Right lobe of liver (tissue), 6 donors: ENCODE data around the gene KAZN. TPM values are rescaled to one million over a fixed set of nuclear protein-coding genes. Genes with fewer than 3 reads are reported as not detected.

ENCODE experiments used
- ATAC-seq, 4 donors: fragments of 200-7000 bp; cut with Tn5 transposase; one replicate each; pipeline ENCODE4 v1.9.1; 2020; ENCODE audit warnings: mild to moderate bottlenecking in 4 of 4, moderate library complexity in 4 of 4
- DNase-seq, 3 donors: peaks; one replicate each; pipeline ENCODE4 v3.0.0-alpha.2; 2020
- H3K27ac ChIP-seq, 3 donors: fragments of 200-600 bp; one replicate each; pipeline ENCODE4 v1.8.0; 2022
- H3K27me3 ChIP-seq, 2 donors: fragments of 200-600 bp; one replicate each; pipeline ENCODE4 v1.8.0; 2022
- H3K36me3 ChIP-seq, 4 donors: fragments of 200-600 bp; sonication (generic) in 1 of 4; one replicate each; pipeline versions ENCODE4 v1.5.1 to v1.8.0; 2017 to 2022; ENCODE audit warnings: control low read depth in 1 of 4
- H3K4me1 ChIP-seq, 4 donors: fragments of 200-600 bp; sonication (generic) in 1 of 4; one replicate each; pipeline versions ENCODE4 v1.5.1 to v1.8.0; 2017 to 2022; ENCODE audit warnings: control low read depth in 1 of 4
- H3K4me3 ChIP-seq, 3 donors: fragments of 200-600 bp; one replicate each; pipeline ENCODE4 v1.8.0; 2022
- H3K9me3 ChIP-seq, 4 donors: fragments of 200-600 bp; sonication (generic) in 1 of 4; one replicate each; pipeline versions ENCODE4 v1.5.1 to v1.8.0; 2017 to 2022; ENCODE audit warnings: control low read depth in 1 of 4
- CTCF ChIP-seq, 4 donors: fragments of 200-600 bp in 3 of 4; fragments of 450-650 bp in 1 of 4; IDR thresholded peaks; one replicate each; pipeline versions ENCODE4 v1.5.1 to v1.8.0; 2016 to 2022; ENCODE audit warnings: antibody characterized with exemption in 4 of 4, mild to moderate bottlenecking in 2 of 4
- POLR2A ChIP-seq: fragments of 450-650 bp; IDR thresholded peaks from one replicate; pipeline ENCODE4 v1.6.1; 2017; ENCODE audit warnings: antibody characterized with exemption, mild to moderate bottlenecking
- WGBS: methylation state at CpG from one replicate; pipeline ENCODE4 v1.1.6; 2018; ENCODE audit warnings: low coverage, low lambda C conversion rate; ENCODE audit not compliant: insufficient coverage; ENCODE audit errors: missing lambda C conversion rate; 5-methylcytosine and 5-hydroxymethylcytosine counted together
- intact Hi-C, 2 donors: fragments of 100-400 bp; cut with DNase I; formaldehyde crosslinking; loops; one replicate each; pipeline versions ENCODE4 v1.11.2 to v1.14.1; 2022
- total RNA-seq, 6 experiments: library from RNA; depleted of rRNA in 2 of 6; stranded (reverse); fragments of >200 nt in 2 of 6; fragmentation: NEBNext Ultra II Directional in 3 of 6; extraction: Animal tissue kit (Norgen Biotek cat#: 25700) in 3 of 6; gene quantifications; one replicate each; pipeline versions ENCODE4 v1.1.0 to v1.2.4, GENCODE V29; 2016 to 2023
- donor health status: DM: no; HTN: yes; CAD: no.
- donor health status: DM: no; HTN: no; CAD: no.
- donor health status: DM: no; HTN: no; CAD: no.
- donor health status: DM: no; HTN: yes; CAD: no.
- donor health status: DM: no; HTN: yes; CAD: no.

KAZN gene
- total RNA-seq, 6 experiments from 2014 or later: 1.5 to 7.2 (median 2.7) TPM

- no peak overlapping the region for H3K4me3 ChIP-seq
- ATAC-seq: no peak
- 77% methylated on average over 6 of the region's 7 CpGs for WGBS
- H3K9me3 ChIP-seq: no peaks in the 10 kb centered on the region
- no peaks in the 10 kb centered on the region for H3K4me1 ChIP-seq
- intact Hi-C loops: no loop called here
- H3K27ac ChIP-seq: no peak overlapping the region
- DNase-seq: no peak
- TF ChIP-seq CTCF (IDR thresholded peaks at IDR 0.05): no peak
- no peaks in the 10 kb centered on the region for H3K27me3 ChIP-seq
- H3K36me3 ChIP-seq: no peaks in the 10 kb centered on the region
These were observed 185.1 kb downstream of the KAZN start for GRCh38 chr1:14783592-14783886.

- Histone ChIP-seq H3K27ac (no peak overlapping the region), H3K4me1 (no peaks in the 10 kb centered on the region), H3K9me3 (no peaks in the 10 kb centered on the region), H3K36me3 (no peaks in the 10 kb centered on the region), H3K27me3 (no peaks in the 10 kb centered on the region), H3K4me3 (no peak overlapping the region)
- TF ChIP-seq CTCF (IDR thresholded peaks at IDR 0.05) (no peak), POLR2A (no peak)
- 71% methylated on average over 13 of the region's 16 CpGs for WGBS
- ATAC-seq: no peak
- intact Hi-C loops: no loop called here
- DNase-seq: no peak
These were observed 186.6 kb downstream of the KAZN start for GRCh38 chr1:14784790-14785773.

- ATAC-seq (no peak), DNase-seq (no peak)
- no peak overlapping the region for H3K4me3 ChIP-seq
- H3K27ac ChIP-seq: no peak overlapping the region
- H3K4me1 ChIP-seq: no peaks in the 10 kb centered on the region
- no peaks in the 10 kb centered on the region for H3K27me3 ChIP-seq
- intact Hi-C loops: no loop called here
- TF ChIP-seq CTCF (IDR thresholded peaks at IDR 0.05): no peak
- no peaks in the 10 kb centered on the region for H3K36me3 ChIP-seq
- 60% methylated on average over 9 of the region's 9 CpGs for WGBS
- H3K9me3 ChIP-seq: no peaks in the 10 kb centered on the region
These were observed 187.7 kb downstream of the KAZN start for GRCh38 chr1:14786109-14786675.

- 29% methylated on average over 1 of the region's 1 CpG for WGBS
These were observed 188.2 kb downstream of the KAZN start for GRCh38 chr1:14786681-14787080.

More at GRCh38 chr1:14786681-14787080, 188.2 kb downstream of the KAZN start:
- H3K27me3 ChIP-seq: no peaks in the 10 kb centered on the region
- no peak for ATAC-seq
- H3K4me3 ChIP-seq: no peak overlapping the region
- no peak for DNase-seq
- H3K36me3 ChIP-seq: no peaks in the 10 kb centered on the region
- H3K27ac ChIP-seq: no peak overlapping the region
- TF ChIP-seq CTCF (IDR thresholded peaks at IDR 0.05): no peak
- no peak for TF ChIP-seq POLR2A
- intact Hi-C loops: no loop called here
- H3K4me1 ChIP-seq: no peaks in the 10 kb centered on the region
- no peaks in the 10 kb centered on the region for H3K9me3 ChIP-seq
